Measurements from ENCODE around the gene ALAD. TPM values are rescaled to one million over a fixed set of nuclear protein-coding genes. Genes with fewer than 3 reads are reported as not detected.

The ALAD gene
- total and polyA plus RNA-seq, 4 donors: 40.2 to 258 (median 74.2) TPM

DNA sequence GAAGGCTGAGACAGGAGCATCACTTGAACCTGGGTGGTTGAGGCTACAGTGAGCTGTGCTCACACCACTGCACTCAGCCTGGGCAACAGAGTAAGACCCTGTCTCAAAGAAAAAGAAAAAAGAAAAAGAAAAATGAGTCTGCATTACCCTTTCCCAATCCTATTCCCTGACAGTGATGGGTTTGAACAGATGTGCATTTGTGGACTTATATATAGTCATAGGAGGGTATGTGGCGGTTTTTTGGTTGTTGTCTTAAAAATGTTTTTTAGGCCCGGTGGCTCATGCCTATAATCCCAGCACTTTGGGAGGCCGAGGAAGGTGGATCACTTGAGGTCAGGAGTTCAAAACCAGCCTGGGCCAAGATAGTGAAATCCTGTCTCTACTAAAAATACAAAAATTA, 37.7 kb downstream of the ALAD start:
- H3K4me1 ChIP-seq (ENCODE audit: control insufficient read depth in 4 of 4, insufficient read depth in 4 of 4, low read length in 3 of 4): peaks cover 0 to 5% (median under 1%) of the 10 kb centered on the region in 4 donors
- no peak overlapping the region for H3K4me3 ChIP-seq (ENCODE audit: low read depth in 1 of 3, low read length in 3 of 3)
- 88% methylated on average over 3 of the region's 3 CpGs for WGBS
- no peak overlapping the region for H3K9ac ChIP-seq (ENCODE audit: low read depth in 1 of 2, low read length in 2 of 2)
- no peaks in the 10 kb centered on the region for H3K27me3 ChIP-seq (ENCODE audit: control insufficient read depth in 4 of 4, insufficient read depth in 4 of 4, low read length in 3 of 4)
- TF ChIP-seq, protein P1, sequence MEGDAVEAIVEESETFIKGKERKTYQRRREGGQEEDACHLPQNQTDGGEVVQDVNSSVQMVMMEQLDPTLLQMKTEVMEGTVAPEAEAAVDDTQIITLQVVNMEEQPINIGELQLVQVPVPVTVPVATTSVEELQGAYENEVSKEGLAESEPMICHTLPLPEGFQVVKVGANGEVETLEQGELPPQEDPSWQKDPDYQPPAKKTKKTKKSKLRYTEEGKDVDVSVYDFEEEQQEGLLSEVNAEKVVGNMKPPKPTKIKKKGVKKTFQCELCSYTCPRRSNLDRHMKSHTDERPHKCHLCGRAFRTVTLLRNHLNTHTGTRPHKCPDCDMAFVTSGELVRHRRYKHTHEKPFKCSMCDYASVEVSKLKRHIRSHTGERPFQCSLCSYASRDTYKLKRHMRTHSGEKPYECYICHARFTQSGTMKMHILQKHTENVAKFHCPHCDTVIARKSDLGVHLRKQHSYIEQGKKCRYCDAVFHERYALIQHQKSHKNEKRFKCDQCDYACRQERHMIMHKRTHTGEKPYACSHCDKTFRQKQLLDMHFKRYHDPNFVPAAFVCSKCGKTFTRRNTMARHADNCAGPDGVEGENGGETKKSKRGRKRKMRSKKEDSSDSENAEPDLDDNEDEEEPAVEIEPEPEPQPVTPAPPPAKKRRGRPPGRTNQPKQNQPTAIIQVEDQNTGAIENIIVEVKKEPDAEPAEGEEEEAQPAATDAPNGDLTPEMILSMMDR (IDR thresholded peaks at IDR 0.05; ENCODE audit: low read depth, low read length, missing input control): no peak
- TF ChIP-seq NR2F2 (IDR thresholded peaks at IDR 0.05): no peak
- H3K27ac ChIP-seq (ENCODE audit: low read depth in 1 of 2, low read length in 2 of 2): no peak overlapping the region
- H3K9me3 ChIP-seq (ENCODE audit: control insufficient read depth in 4 of 4, low read length in 3 of 4): no peaks in the 10 kb centered on the region
- DNase-seq (ENCODE audit: low spot score): no peak
- H3K36me3 ChIP-seq (ENCODE audit: control insufficient read depth in 4 of 4, insufficient read depth in 3 of 4, low read depth in 1 of 4, low read length in 3 of 4): no peaks in the 10 kb centered on the region

DNA sequence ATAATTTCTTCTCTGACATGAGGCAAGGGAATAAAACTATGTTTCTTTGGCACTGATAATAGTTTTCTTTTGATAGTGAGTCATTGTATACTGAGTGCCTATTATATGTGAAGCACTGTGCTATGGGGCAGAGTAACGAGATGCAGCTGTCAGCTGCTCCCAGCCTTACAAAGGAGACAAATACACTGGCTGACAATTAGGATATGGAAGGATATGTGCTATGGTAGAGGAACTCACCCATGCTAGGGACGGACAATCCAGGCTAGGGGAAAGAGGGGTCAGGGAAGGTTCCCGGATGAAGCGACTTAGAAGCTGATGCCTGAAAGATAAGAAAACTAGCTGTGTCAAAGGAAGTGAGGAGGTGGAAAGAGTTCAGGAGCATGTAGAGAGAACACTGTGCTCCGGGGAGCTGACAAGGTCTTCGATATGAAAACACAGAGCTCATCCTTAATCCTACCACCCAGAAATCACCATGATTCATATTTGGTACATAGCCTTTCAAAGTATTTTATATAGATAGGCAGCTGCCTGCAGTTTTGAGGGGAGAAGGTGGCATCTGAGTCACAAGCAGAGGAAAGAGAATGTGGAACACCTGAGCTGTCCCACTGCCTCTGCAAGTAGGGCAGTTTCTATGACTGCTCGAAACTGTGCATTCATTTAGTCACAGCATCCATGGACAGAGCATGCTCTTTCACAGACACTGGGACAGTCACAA, 39.6 kb downstream of the ALAD start:
- Histone ChIP-seq H3K4me1 (ENCODE audit: control insufficient read depth in 4 of 4, insufficient read depth in 4 of 4, low read length in 3 of 4) (peaks cover 0 to 5% (median 0%) of the 10 kb centered on the region in 4 donors), H3K4me3 (ENCODE audit: low read depth in 1 of 3, low read length in 3 of 3) (no peak overlapping the region), H3K27ac (ENCODE audit: low read depth in 1 of 2, low read length in 2 of 2) (no peak overlapping the region), H3K36me3 (ENCODE audit: control insufficient read depth in 4 of 4, insufficient read depth in 3 of 4, low read depth in 1 of 4, low read length in 3 of 4) (no peaks in the 10 kb centered on the region), H3K9me3 (ENCODE audit: control insufficient read depth in 4 of 4, low read length in 3 of 4) (no peaks in the 10 kb centered on the region), H3K27me3 (ENCODE audit: control insufficient read depth in 4 of 4, insufficient read depth in 4 of 4, low read length in 3 of 4) (no peaks in the 10 kb centered on the region), H3K9ac (ENCODE audit: low read depth in 1 of 2, low read length in 2 of 2) (no peak overlapping the region)
- no peak for DNase-seq (ENCODE audit: low spot score)
- 75% methylated on average over 7 of the region's 7 CpGs for WGBS
- TF ChIP-seq, protein P2, sequence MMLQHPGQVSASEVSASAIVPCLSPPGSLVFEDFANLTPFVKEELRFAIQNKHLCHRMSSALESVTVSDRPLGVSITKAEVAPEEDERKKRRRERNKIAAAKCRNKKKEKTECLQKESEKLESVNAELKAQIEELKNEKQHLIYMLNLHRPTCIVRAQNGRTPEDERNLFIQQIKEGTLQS (IDR thresholded peaks at IDR 0.05): no peak
- TF ChIP-seq FOXA2 (IDR thresholded peaks at IDR 0.05): no peak
- no peak for TF ChIP-seq JUND (IDR thresholded peaks at IDR 0.05)
- no peak for TF ChIP-seq FOXA1 (IDR thresholded peaks at IDR 0.05)
- TF ChIP-seq, protein P3, sequence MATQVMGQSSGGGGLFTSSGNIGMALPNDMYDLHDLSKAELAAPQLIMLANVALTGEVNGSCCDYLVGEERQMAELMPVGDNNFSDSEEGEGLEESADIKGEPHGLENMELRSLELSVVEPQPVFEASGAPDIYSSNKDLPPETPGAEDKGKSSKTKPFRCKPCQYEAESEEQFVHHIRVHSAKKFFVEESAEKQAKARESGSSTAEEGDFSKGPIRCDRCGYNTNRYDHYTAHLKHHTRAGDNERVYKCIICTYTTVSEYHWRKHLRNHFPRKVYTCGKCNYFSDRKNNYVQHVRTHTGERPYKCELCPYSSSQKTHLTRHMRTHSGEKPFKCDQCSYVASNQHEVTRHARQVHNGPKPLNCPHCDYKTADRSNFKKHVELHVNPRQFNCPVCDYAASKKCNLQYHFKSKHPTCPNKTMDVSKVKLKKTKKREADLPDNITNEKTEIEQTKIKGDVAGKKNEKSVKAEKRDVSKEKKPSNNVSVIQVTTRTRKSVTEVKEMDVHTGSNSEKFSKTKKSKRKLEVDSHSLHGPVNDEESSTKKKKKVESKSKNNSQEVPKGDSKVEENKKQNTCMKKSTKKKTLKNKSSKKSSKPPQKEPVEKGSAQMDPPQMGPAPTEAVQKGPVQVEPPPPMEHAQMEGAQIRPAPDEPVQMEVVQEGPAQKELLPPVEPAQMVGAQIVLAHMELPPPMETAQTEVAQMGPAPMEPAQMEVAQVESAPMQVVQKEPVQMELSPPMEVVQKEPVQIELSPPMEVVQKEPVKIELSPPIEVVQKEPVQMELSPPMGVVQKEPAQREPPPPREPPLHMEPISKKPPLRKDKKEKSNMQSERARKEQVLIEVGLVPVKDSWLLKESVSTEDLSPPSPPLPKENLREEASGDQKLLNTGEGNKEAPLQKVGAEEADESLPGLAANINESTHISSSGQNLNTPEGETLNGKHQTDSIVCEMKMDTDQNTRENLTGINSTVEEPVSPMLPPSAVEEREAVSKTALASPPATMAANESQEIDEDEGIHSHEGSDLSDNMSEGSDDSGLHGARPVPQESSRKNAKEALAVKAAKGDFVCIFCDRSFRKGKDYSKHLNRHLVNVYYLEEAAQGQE (IDR thresholded peaks at IDR 0.05): no peak
- TF ChIP-seq, protein P1 (IDR thresholded peaks at IDR 0.05; ENCODE audit: low read depth, low read length, missing input control): no peak
- no peak for TF ChIP-seq RXRA (IDR thresholded peaks at IDR 0.05)
